HG02642 (cell line): ENCODE data around the gene NT5M.

Experiments used
- ATAC-seq: cut with Tn5 transposase; IDR thresholded peaks from one replicate; pipeline ENCODE4 v1.9.1; 2021; ENCODE audit warnings: mild to moderate bottlenecking; ENCODE audit not compliant: unreplicated experiment, poor library complexity

Gene NT5M

DNA sequence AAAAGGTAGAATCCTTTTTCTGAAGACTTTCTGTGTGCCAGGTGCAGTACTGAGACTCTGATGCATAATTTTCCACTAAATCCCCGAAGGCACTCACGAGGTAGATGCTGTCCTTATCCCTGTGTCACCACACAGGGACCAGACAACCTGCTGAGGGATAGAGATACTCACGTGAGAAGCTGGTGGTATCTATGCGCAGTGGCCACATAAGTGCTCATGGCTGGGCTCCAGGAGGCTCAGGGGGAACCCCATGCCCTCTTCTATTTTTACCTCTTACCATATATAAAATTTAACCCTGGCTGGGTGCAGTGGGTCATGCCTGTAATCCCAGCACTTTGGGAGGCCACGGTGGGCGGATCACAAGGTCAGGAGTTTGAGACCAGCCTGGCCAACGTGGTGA is 38.3 kb downstream of the NT5M start:
- ATAC-seq: no peak

DNA sequence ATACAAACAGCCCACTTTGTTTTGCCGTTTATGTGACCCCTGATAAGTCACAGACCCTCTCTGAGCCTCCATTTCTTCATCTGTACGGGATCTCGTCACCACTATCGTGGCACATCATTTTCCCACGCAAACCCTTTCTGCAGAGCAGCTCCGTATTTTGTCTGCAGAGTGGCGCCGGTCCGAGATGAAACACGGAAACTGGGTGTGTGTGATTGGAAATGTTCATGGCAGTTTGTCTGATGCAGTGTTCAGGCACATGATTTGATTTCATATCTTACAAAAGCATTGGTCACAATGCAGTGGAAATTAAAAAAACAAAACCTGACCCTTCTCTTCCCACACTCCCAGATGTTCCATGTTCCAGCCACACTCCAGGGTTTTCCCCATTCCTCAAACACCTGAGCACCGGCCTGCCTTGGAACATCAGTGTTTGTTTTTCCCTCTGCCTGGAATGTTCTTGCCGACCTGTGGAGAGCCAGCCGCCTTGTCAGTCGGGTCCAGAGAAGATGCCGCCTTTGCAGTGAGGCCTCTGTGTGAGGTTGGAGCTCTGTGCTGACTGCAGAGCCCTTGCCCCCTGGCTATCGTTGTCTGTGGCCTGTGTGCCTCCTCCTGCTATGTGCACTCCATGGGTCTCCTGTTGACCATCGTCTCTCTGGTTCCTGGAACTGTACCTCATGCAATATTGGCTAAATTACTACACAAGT is 39.2 kb downstream of the NT5M start:
- ATAC-seq: no peak

DNA sequence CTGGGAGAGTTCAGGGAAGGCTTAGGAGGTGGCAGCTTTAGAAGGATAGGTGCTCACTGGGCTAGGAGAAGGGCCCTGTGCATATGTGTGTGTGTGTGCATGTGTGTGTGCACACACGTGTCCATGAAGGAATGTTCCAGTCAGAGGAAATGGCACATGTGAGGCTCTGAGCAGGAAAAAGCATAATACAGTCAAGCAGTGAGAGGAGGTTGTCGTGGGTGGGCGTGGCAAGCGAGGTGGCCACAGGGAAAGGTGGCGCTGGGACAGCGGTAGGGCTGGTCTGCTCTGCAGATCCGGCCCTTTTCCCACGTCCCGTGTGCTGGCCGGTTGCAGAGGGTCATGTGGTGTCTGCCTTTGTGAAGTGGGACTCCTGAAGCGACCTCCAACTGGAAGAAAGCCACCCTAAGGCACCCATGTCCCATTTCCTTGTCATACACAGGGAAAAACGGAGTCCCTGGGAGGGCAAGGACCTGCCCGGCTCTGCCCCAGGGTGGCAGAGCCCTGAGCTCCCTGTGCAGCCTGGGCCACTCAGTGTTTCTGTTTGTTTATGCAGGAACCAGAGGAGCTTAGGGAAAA is 40.1 kb downstream of the NT5M start:
- no peak for ATAC-seq

DNA sequence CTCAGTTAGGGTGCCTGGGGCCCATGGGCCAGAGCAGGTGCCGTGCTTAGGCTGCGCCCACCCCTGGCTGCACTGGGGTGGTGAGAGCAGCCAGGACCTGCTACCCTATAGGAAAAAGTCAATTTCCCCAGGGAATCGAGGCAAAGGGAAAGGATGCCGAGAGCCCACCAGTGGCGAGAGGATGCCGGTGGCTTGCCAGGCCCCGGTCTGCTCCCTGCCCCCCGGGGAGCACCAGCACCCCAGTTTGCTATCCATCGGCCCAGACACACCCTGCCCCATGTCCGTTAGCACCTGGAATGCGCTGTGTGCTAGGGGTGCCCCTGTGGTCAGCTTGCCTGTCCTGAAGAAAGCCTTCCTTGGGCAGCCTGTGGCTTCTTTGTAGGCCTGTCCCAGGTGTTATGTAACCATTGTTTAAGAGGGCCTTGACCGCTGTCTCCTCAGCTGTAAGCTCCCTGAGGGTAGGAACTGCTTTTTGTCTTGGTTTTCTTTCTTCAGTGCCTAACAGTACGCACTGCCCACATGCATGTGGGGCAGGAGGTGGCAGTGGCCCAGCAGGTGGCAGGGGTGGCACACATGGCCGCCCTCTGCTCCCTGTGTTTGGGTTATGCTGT is 40.8 kb downstream of the NT5M start:
- ATAC-seq: no peak

DNA sequence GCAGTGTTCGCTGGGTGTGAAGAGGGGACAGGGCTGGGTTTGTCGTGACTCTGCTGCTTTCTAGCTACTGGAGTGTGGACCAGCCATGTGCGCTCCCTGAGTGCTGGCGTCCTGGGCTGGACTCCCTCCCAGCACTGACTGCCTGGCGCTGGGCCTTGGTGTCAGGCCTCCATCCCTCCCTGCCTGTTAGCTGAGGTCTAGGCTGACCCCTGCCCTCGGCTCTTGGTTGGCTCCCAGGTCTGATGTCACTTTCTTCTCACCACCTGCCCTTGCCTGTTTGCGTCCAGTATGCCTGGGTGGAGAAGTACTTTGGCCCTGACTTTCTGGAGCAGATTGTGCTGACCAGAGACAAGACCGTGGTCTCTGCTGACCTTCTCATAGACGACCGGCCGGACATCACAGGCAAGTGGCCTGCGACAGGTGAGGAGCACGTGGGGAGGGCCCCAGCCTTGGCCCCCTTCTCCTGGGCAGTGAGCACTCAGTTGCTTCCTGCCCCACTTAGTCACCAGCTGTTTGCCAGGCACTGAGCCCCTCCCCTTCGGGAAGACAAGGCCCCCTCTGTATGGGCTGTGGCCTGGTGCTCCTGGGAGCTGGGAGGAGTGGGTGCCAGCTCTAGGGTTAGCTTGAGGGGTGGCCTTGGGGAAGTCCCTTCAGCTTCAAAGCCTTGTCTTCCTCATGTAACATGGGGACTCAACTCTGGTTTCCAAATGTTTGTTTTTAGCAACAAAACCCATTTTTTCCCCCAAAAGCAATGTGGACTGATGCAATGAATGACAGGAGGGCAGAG is 41.5 kb downstream of the NT5M start:
- no peak for ATAC-seq

DNA sequence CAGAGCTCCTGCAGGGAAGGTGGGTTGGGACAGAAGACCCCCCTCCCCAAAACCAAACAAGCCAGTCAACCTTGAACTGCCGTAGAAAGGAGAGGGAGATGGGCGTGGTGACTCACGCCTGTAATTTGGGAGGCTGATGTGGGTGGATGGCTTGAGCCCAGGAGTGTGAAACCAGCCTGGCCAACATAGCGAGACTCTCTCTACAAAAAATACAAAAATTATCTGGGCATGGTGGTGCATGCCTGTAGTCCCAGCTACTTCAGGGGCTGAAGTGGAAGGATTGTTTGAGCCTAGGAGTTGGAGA is 42.1 kb downstream of the NT5M start:
- ATAC-seq: no peak

DNA sequence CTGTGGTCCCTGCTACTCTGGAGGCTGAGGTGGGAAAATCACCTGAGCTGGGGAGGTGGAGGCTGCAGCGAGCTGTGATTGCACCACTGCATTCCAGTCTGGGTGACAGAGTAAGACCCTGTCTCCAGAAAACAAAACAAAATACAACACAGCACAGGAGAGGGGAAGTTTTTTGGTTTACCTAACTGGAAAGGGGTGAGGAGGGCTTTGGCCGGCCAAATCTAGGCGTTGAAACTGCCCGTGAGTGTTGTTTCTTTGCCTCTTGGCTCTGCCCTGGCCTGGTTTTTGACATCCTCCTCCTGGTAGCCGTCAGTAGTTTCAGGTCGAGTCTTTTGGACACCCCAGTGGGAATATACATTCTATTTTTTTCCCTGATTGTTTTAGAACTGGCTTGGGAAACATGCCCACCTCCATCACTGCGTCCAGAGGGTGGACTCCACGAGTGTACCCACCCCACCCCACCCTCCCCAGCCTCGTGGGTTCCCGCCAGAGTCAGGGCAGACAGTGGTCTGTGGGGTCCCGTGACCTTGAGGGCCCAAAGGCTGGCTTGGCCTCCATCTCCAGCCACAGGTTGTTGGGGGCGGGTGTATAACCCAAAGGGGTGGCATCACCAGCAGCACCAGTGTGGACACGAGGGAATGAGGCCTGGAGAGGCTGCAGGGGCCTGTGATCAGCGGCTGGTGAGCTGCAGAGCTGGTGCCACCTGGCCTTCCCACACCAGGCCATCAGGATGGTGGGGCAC is 42.7 kb downstream of the NT5M start:
- no peak for ATAC-seq

DNA sequence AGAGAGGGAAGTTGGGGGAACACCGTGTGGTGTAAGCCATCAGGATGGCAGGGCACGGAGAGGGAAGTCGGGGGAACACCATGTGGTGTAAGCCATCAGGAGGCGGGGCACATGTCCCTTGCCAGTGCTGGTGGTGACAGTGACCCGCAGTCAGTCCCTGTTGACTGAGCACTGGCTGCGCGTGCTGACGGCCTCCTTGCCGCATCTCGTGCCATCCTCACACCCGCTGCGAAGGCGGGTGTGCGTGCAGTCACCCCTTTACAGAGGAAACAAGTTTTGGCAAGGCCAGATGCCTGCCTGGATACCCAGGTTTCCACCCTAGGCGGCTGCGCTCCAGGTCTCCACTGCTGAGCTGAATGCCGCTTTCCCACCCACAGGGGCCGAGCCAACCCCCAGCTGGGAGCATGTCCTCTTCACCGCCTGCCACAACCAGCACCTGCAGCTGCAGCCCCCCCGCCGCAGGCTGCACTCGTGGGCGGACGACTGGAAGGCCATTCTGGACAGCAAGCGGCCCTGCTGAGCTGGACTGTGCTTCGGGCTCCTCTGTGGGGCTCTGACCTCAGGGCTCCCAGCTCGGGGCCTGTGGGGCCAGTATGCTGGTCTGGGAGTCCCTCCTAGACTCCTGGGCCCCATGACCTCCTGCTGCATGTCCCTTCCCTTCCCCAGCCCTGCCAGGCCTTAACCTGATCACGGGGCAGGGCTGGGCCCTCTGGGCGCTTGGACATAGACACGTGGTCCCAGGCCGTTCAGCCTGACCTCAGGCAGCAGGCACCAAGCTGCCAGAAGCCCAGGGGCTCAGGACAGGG is 43.5 kb downstream of the NT5M start:
- no peak for ATAC-seq

DNA sequence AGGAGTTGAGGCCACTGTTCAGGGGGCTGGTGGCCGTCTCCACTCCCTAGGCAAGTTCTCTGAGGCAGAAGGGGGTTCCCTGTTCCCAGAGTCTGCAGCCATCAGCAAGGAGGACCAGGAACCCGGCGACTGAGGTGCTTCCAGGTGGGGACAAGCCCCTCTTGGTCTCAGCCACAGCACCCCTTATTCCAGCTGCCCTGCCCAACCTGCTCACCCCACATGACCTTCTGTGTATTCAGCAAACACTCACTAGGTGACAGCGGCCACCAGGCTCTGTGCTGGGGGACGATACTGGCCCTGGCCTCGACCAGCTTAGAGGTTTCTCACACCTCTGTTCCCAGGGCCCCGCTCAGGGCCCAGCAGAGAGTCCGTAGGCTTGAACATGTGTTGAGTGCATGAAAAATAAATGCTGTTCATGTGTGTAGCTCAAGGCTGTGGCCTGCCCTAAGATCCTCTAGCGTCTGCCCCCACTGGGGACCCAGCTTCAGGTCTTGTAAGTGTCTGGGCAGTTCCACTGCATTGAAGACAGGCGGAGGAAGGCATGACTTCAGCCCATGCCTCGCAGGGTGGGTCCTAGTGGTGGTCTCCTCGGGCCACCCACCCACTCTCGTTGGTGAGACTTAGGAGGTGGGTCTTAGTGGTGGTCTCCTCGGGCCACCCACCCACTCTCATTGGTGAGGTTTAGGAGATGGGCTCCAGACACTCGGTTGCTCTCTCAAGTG is 44.2 kb downstream of the NT5M start:
- no peak for ATAC-seq

DNA sequence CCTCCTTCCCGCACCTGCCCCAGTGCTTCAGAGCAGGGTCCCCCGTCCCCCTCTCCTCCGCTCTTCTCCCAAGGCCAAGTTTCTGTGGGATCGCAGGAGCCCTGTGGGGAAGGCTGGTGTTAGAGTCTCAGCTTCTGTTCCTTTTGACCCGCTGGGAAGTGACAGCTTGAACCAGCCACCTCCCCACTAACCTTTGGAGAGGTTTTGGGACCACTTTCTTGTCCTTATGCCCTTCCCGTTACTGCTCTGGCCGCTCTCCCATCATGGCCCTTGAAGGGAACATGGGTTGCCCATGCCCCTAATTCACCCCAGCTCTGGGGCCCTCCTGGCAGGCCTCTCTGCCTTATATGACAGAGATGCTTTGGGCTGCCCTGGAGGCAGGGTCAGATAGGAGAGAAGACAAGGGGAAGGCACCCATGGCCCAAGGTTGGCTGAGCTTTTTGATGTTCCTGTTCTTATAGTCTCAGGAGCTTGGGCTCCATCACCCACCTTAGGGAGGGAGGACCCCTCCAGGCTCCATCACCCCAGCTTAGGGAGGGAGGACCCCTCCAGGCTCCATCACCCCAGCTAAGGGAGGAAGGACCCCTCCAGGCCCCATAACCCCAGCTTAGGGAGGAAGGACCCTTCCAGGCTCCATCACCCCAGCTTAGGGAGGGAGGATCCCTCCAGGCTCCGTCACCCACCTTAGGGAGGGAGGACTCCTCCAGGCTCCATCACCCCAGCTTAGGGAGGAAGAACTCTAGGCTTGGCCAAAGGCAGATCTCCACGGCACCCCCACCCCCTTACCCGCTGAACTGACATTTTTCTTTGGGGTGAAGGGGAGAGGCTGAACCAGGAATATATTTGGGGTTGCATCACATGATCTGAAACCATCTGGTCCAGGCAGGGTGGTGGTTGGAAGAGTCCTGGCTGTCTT is 45.0 kb downstream of the NT5M start:
- no peak for ATAC-seq

DNA sequence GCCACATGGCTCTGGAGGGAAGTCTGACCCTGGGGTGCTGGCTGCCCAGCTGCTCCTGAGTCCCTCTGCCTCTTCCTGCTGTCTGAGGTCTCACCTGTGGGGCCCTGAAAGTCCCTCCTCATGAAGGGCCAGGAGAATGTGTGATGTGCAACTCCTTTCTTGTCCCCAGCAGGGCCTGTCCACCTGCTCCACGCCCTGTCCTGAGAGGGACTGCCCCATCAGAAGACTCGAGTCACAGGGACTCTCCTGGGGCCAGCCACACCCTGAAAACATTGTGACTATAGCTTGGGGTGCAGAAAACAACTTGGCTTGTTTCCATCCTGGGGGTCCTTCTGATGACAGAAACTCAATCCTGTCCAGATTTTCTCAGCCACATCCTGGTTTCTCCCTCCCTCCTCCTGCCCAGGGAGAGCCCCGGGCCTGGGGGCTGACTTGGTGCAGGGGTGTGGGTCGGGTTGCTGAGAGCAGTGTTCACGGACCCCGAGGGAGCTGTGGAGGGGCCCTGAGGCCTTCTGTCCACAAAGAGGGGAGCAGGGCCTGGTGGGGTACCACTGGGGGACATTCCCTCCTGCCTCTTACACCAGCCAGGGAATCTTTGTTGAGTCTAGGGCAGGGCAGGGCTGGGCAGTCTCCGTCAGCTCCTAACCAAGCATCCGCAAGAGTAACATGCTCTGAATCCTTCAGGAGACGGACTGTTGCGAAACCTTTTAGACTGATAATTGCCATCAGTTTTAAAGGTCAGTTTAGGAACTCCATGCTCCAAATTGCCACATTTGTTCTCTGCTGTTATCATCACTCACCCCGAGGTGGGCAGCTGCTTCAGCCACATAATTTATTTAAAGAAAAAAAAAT is 45.9 kb downstream of the NT5M start:
- no peak for ATAC-seq

DNA sequence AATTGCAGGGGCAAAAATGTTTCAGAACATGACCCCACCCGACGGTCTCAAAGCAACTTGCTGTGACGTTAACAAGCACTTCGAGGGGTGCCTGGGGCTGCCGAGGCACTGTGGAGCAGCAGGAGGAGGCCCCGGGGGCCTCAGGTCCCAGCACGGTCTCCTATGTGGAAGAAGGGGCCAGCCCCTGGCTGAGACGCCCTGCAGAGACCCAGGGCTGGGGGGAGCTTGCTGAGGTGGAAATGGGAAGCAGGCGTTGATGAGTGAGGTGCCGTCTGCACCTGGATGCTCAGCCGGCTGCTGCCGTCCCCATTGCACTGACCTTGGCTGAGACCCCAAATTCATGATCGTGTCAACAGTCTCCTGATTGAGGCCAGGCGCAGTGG is 46.5 kb downstream of the NT5M start:
- ATAC-seq: no peak

DNA sequence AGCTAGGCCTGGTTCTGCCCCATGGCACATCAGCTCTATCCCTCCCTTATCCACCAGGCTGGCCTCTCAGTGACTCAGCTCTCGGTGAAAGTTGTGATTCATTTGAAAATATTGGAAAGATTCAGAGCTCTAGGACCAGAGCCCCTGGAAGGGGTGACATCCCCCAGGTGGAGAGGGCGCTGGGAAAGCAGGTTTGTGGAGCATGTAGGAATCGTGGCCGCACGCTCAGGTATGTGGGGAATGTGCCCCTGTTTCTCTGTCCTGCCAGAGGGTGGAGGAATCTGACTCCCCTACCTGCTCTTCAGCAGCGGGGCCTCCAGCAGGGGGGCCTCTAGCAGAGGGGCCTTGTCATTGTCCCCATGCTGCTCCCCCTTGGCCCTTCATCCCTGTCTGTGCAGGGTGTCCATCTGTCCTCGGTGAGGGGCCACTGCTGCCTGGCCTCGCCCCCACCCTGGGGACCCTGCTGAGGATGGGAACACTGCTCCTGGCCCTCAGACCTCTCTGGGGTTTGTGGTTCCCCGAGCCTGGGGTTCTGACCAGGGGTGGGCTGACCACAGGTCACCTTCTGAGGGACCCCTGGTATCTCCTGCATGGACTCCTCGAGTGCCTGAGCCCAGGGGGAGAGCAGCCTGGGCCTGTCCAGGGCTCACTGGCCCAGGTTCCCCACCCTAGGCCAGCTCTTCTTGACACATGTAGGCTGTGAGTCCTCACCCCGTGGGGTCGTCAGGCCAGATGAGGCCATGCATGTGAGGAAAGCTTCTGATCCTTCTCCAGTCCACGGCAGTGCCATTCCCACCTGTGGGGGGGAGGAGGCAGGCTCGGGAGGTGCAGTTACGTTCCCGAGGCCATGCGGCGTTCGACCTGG is 47.5 kb downstream of the NT5M start:
- no peak for ATAC-seq

DNA sequence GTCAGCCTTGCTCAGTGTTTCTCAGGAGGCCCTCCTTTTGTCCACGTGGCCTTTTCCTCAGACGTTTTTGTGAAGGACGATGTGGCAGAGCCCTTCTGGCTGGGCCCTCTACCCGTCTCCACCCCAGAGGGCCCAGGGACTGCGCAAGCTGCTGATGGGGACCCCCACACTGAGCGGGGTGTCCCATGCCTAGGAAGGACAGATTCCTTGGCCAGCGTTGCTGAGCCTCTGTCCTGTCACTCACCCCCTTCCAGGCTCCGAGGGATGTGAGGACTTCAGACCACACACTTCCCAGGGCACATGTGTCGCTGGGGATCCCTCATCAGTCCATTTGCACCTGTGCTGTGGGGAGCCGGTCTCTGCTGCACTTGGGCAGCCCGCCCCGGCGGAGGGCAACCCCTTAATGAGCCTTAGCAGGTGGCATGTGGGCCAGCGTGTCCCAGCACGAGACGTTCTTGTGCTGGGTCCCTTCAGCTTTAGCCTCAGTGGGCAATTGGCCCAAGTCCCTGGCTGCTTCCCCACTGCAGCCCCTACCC is 48.3 kb downstream of the NT5M start:
- no peak for ATAC-seq

DNA sequence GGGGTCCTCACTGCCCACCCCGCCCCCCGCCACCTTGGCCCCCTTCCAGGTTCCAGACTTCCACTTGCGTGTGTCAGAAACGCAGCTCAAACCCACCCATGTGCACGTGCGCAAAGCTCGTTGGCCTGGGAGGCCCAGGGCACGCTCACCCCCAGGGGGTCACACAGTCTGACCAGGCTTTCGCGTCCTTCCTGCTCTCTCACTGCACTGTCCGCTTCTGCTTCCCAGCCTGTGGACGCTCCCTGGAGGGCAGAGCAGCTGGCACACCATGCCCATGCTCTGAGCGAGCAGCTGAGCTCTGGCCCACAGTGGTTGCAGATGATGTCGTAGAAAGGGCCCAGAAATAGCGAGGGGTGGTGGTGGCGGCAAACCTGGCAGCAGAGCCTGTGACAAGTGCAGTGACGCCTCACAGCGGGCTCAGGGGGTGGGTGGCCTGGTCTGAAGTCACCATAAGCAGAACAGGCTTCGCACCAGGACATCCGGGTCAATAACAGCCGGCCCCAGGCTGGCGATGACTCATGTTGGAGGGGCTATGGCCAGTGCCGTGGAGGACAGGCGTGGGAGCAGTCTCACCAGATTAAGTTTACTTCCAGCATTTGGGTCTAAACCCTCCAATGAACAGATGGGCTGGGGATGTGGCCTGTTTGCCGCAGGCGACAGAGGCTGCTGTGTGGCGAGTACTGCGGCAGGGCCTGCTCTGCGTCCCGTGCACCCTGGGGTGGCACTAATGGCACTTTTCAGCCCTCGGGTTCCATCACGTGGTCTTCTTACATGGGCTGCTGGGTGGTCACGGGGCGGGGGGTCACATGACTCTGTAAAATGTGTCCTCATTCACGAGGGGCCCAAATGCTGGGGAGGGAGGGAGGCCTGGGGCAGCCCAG is 49.0 kb downstream of the NT5M start:
- no peak for ATAC-seq
